Adipocyte (in vitro differentiated cells): Measurements from ENCODE around the gene TP53RK.

Experiments
- DNase-seq: peaks from one replicate; pipeline ENCODE4 v3.0.0-alpha.2; 2015; ENCODE audit warnings: low read depth
- H3K27me3 ChIP-seq: replicated peaks from 2 replicates; pipeline ENCODE4 v1.7.0; 2013; ENCODE audit warnings: mild to moderate bottlenecking, low read length, moderate library complexity; ENCODE audit not compliant: control insufficient read depth, insufficient read depth
- H3K36me3 ChIP-seq: 2 replicates; pipeline ENCODE4 v1.7.0; 2013; ENCODE audit warnings: low read length, mild to moderate bottlenecking, moderate library complexity; ENCODE audit not compliant: control insufficient read depth, insufficient read depth, severe bottlenecking
- H3K4me1 ChIP-seq: 2 replicates; pipeline ENCODE4 v1.7.0; 2013; ENCODE audit warnings: mild to moderate bottlenecking, low read length, moderate library complexity; ENCODE audit not compliant: control insufficient read depth, insufficient read depth
- H3K4me3 ChIP-seq: 2 replicates; pipeline ENCODE4 v1.7.0; 2013; ENCODE audit warnings: mild to moderate bottlenecking, low read length, moderate library complexity
- H3K9ac ChIP-seq: 2 replicates; pipeline ENCODE4 v1.7.0; 2013; ENCODE audit warnings: mild to moderate bottlenecking, low read length, moderate library complexity
- H3K9me3 ChIP-seq: 2 replicates; pipeline ENCODE4 v1.7.0; 2013; ENCODE audit warnings: mild to moderate bottlenecking, low read length, moderate library complexity; ENCODE audit not compliant: control insufficient read depth

TP53RK gene

DNA sequence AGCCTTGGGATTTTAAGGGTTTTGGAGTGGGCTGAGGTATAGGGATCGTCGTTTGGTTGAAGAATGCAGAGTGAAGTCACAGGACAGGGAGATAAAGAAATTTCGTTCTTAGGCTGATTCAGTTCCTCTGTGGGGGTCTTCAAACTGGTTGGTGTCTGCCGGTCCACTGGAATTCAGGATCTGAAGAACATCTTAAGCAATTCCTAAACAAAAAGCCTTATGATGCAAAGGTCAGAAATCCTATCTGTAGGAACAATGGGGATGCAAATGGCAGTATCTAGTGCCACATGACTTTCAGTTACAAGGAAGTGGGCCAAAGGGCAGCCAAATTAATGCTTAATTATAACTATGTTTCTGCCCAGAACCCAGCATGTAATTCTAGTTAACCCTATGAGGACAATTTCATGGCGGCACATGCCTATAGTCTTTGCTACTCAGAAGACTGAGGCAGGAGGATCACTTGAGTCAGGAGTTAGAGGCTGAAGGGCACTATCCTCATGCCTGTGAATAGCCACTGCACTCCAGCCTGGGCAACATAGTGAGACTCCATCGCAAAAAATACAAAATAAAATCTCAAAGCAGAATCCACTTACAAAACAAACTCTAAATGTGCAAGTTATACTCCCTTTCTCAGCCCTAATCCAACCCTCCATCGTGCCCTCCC, 15.6 kb upstream of the TP53RK start:
- peak overlapping the region; percentile 60 for H3K4me3 ChIP-seq
- peaks cover 9% of the 10 kb centered on the region for H3K9me3 ChIP-seq
- H3K9ac ChIP-seq, result peak overlapping the region; percentile 81
- peak; percentile 54 for DNase-seq
- no peaks in the 10 kb centered on the region for H3K27me3 ChIP-seq
- peaks cover 28% of the 10 kb centered on the region for H3K4me1 ChIP-seq
- H3K36me3 ChIP-seq, result no peaks in the 10 kb centered on the region

GRCh38 chr20:46703435-46703834, 14.2 kb upstream of the TP53RK start:
- H3K9me3 ChIP-seq, result peaks cover 9% of the 10 kb centered on the region
- H3K36me3 ChIP-seq, result no peaks in the 10 kb centered on the region
- peaks cover 23% of the 10 kb centered on the region for H3K4me1 ChIP-seq
- H3K4me3 ChIP-seq, result no peak overlapping the region
- H3K27me3 ChIP-seq, result no peaks in the 10 kb centered on the region
- no peak for DNase-seq
- H3K9ac ChIP-seq, result no peak overlapping the region

DNA sequence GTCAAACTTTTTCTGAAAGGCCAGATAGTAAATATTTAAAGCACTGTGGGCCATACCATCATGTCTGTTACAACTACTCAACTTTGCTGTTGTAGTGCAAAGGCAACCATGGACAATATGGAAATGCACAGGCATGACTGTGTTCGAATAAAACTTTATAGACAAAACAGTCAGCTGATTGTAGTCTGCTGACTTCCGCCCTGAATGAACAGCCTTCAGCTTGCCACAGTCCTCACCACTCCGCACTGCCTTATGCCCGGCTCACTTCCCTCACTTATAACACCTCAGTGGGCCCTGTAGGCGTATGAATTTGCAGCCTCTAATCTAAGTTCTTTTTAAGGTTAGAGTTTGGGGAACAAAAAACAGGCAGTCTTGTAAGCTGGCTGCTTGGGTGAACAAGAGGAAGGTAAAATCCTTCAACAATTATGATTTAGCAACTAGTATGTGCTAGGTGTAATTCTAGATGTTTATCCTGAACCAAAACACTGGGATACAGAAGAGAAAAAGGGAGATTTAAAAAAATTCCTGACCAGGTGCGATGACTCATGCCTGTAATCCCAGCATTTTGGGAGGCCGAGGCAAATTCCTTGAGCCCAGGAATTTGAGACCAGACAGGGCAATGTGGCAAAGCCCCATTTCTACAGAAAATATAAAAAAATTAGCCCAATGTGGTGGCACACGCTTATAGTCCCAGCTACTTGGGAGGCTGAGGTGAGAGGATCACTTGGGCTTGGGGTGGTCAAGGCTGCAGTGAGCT, 13.4 kb upstream of the TP53RK start:
- H3K27me3 ChIP-seq, result no peaks in the 10 kb centered on the region
- H3K9me3 ChIP-seq, result peaks cover 9% of the 10 kb centered on the region
- no peak overlapping the region for H3K4me3 ChIP-seq
- peaks cover 23% of the 10 kb centered on the region for H3K4me1 ChIP-seq
- DNase-seq, result no peak
- no peaks in the 10 kb centered on the region for H3K36me3 ChIP-seq
- no peak overlapping the region for H3K9ac ChIP-seq

DNA sequence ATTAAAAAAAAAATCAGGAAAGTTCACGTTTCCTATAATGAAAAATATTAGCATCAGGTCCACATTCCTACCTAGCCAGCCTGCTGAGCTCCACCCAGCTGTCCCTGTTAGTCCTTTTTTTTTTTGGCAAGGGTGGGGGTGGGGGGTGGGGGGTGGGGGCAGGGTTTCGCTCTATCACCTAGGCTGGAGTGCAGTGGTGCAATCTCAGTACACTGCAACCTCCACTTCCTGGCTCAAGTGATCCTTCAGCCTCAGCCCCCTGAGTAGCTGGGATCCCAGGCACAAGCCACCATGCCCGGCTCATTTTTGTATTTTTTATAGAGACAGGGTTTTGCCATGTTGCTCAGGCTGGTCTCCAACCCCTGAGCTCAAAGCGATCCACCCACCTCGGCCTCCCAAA, 12.7 kb upstream of the TP53RK start:
- peaks cover 8% of the 10 kb centered on the region for H3K9me3 ChIP-seq
- H3K4me1 ChIP-seq, result peaks cover 23% of the 10 kb centered on the region
- no peak for DNase-seq
- H3K9ac ChIP-seq, result no peak overlapping the region
- no peaks in the 10 kb centered on the region for H3K36me3 ChIP-seq
- no peak overlapping the region for H3K4me3 ChIP-seq
- H3K27me3 ChIP-seq, result no peaks in the 10 kb centered on the region

DNA sequence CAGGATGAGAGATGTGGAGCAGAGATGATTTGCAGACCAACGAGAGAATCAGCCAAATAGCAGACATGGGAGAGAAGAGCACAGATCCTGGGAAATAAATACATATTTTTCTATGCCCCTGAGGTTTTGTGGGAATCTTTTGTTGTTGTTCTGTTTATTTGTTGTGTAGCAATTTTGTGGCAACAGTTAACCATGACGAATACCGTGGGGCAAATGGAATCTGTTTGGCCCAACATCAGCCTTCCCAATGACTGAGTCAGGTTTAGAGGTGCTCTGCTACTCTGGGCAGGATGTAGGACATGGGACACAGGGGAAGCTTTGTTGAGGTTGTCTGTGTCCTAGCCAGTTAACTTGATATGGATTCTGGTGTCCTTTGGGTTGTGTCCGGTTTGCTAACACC, 12.3 kb upstream of the TP53RK start:
- H3K36me3 ChIP-seq, result no peaks in the 10 kb centered on the region
- DNase-seq, result peak; percentile 61
- H3K4me3 ChIP-seq, result no peak overlapping the region
- no peaks in the 10 kb centered on the region for H3K27me3 ChIP-seq
- H3K9me3 ChIP-seq, result peaks cover 4% of the 10 kb centered on the region
- H3K4me1 ChIP-seq, result peaks cover 23% of the 10 kb centered on the region
- H3K9ac ChIP-seq, result no peak overlapping the region

- Histone ChIP-seq H3K27me3 (no peaks in the 10 kb centered on the region), H3K9me3 (no peaks in the 10 kb centered on the region), H3K9ac (no peak overlapping the region), H3K4me3 (no peak overlapping the region), H3K4me1 (peaks cover 20% of the 10 kb centered on the region), H3K36me3 (no peaks in the 10 kb centered on the region)
- DNase-seq, result no peak
Measured at GRCh38 chr20:46701057-46701456, 11.8 kb upstream of the TP53RK start.

GRCh38 chr20:46700481-46700880, 11.2 kb upstream of the TP53RK start:
- no peaks in the 10 kb centered on the region for H3K36me3 ChIP-seq
- no peak for DNase-seq
- no peaks in the 10 kb centered on the region for H3K9me3 ChIP-seq

DNA sequence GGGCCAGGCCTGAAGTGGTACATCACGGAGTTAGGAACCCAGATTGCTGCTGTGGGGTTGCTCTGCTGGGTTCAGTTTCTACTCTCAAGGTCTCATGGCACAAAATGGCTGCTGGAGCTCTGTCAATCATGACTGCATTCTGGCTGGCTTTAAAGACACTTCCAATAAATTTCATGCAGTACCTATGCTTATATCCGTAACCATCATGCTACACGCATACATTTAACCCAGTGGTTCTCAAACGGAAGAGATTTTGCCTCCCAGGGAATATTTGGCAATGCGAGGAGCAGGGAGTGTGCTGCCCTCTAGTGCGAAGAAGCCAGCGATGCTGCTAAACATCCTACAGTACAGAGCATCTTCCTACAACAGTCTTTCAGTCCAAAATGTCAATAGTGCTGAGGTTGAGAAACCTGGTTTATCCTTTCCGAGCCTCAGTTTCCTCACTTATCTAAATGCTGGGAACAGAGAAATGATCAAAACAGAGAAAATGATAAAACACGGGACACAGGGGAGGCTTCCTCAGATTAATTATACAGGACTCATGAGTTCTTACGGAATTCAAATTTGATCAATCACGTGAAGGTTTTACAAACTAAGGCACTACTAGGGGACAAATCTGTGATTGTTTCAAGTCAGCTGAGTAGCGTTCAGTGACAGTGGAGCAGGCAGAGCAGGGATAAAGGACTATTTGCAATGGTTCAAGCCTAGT, 10.6 kb upstream of the TP53RK start:
- Histone ChIP-seq H3K9ac (no peak overlapping the region), H3K4me1 (peaks cover 10% of the 10 kb centered on the region), H3K9me3 (no peaks in the 10 kb centered on the region), H3K27me3 (no peaks in the 10 kb centered on the region), H3K4me3 (no peak overlapping the region), H3K36me3 (no peaks in the 10 kb centered on the region)
- DNase-seq, result peak; percentile 44

More at GRCh38 chr20:46700481-46700880, 11.2 kb upstream of the TP53RK start:
- Histone ChIP-seq H3K27me3 (no peaks in the 10 kb centered on the region), H3K4me1 (peaks cover 15% of the 10 kb centered on the region), H3K9ac (no peak overlapping the region), H3K4me3 (no peak overlapping the region)

GRCh38 chr20:46698788-46699187, 9.5 kb upstream of the TP53RK start:
- Histone ChIP-seq H3K9ac (no peak overlapping the region), H3K36me3 (no peaks in the 10 kb centered on the region), H3K4me3 (no peak overlapping the region), H3K4me1 (peaks cover 7% of the 10 kb centered on the region), H3K9me3 (no peaks in the 10 kb centered on the region), H3K27me3 (no peaks in the 10 kb centered on the region)
- DNase-seq, result no peak

DNA sequence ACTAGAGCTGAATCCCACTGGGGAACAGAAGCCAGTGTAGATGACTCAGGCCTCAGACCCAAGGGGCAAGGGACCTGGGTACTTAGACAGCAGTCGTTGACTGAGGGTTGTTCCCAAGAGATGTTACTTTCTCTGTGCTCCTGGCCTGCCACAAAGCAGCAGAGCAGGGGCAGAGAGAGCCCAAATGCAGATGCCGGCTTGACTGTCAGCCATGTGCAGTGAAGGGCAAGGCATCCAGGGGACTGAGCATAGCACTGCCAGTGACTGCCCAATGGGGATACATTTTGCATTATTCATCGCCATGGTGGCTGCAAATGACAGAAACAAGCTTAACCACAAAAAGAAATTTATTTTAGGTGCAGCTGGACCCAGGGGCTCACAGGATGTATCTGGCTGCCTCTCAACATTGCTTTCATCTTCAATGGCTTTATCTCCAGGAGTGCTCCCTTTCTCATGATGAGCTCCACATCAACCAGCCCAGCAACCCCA, 7.6 kb upstream of the TP53RK start:
- Histone ChIP-seq H3K36me3 (no peaks in the 10 kb centered on the region), H3K4me1 (peaks cover 3% of the 10 kb centered on the region), H3K27me3 (no peaks in the 10 kb centered on the region), H3K4me3 (no peak overlapping the region), H3K9me3 (no peaks in the 10 kb centered on the region), H3K9ac (no peak overlapping the region)
- DNase-seq, result no peak

GRCh38 chr20:46695892-46696291, 6.6 kb upstream of the TP53RK start:
- no peaks in the 10 kb centered on the region for H3K9me3 ChIP-seq
- H3K27me3 ChIP-seq, result no peaks in the 10 kb centered on the region
- peak overlapping the region; percentile 11 for H3K9ac ChIP-seq
- no peak overlapping the region for H3K4me3 ChIP-seq
- H3K4me1 ChIP-seq, result peaks cover 3% of the 10 kb centered on the region
- no peaks in the 10 kb centered on the region for H3K36me3 ChIP-seq
- peak; percentile 53 for DNase-seq
